HUES64 (cell line): ENCODE measurements around the gene MCTP1.

ENCODE experiments used
- H3K27ac ChIP-seq: 2 replicates; pipeline ENCODE4 v1.7.0; 2013; ENCODE audit warnings: low read depth, low read length, inconsistent platforms
- H3K27me3 ChIP-seq: 2 replicates; pipeline ENCODE4 v1.6.1; 2013; ENCODE audit warnings: mild to moderate bottlenecking, low read length; ENCODE audit not compliant: insufficient read depth
- H3K36me3 ChIP-seq: 2 replicates; pipeline ENCODE4 v1.6.1; 2013; ENCODE audit warnings: mild to moderate bottlenecking, low read length; ENCODE audit not compliant: insufficient read depth
- H3K4me1 ChIP-seq: 2 replicates; pipeline ENCODE4 v1.6.1; 2013; ENCODE audit warnings: mild to moderate bottlenecking, low read length, moderate library complexity; ENCODE audit not compliant: insufficient read depth
- H3K4me3 ChIP-seq: 2 replicates; pipeline ENCODE4 v1.5.1; 2013; ENCODE audit warnings: mild to moderate bottlenecking, low read length, moderate library complexity
- H3K9ac ChIP-seq: 2 replicates; pipeline ENCODE4 v1.6.1; 2013; ENCODE audit warnings: mild to moderate bottlenecking, low read depth, low read length
- H3K9me3 ChIP-seq: 2 replicates; pipeline ENCODE4 v1.6.1; 2013; ENCODE audit warnings: low read depth, low read length; ENCODE audit not compliant: insufficient read depth
- WGBS: fragments of 150-250, 120-280 bp; methylation state at CpG from one replicate; pipeline ENCODE4 v1.1.7; 2013; ENCODE audit warnings: missing lambda C conversion rate; 5-methylcytosine and 5-hydroxymethylcytosine counted together

Gene MCTP1

DNA sequence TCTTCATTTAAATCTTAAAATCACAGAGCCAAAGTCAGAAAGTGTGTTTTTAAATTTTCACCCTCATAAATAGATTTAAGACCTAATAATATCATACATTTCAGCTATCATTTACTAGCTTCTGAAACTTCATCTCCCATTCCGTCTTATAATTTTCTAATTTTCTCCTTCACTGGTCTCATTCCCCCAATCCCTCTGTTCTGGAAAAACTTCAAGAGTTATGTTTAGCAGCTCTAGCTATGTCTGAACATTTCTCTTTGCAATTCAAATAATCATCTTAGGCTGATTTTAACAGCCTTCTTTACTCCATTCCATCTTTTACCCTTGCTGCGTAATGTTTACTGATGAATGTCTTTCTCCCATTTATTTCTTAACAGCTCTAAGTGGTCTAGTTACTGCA is 474.0 kb downstream of the MCTP1 start:
- Histone ChIP-seq H3K9ac (no peak overlapping the region), H3K27me3 (no peaks in the 10 kb centered on the region), H3K4me1 (no peaks in the 10 kb centered on the region), H3K9me3 (no peaks in the 10 kb centered on the region), H3K4me3 (no peak overlapping the region), H3K27ac (no peak overlapping the region), H3K36me3 (no peaks in the 10 kb centered on the region)
- 95% methylated on average over 2 of the region's 2 CpGs for WGBS

DNA sequence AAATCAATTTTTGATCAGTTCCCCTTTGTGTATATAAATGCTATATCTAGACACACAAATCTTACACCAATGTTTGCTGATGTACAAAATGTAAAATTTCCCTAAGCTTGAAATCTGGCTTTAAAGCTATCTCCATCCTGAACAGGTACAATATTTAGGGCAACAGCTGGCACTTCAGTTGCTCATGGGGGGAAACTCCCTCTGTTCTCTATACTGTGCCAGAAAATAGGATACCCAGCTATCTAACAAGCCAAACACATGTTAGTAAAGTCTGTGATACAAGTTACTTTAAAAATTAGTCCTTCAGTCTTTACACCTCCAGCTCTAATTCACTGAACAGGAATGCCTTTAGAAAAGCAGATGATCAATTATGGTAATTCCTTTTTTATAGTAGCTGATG is 474.6 kb downstream of the MCTP1 start:
- Histone ChIP-seq H3K36me3 (no peaks in the 10 kb centered on the region), H3K27ac (no peak overlapping the region), H3K27me3 (no peaks in the 10 kb centered on the region), H3K4me1 (no peaks in the 10 kb centered on the region), H3K4me3 (no peak overlapping the region), H3K9me3 (no peaks in the 10 kb centered on the region), H3K9ac (no peak overlapping the region)

DNA sequence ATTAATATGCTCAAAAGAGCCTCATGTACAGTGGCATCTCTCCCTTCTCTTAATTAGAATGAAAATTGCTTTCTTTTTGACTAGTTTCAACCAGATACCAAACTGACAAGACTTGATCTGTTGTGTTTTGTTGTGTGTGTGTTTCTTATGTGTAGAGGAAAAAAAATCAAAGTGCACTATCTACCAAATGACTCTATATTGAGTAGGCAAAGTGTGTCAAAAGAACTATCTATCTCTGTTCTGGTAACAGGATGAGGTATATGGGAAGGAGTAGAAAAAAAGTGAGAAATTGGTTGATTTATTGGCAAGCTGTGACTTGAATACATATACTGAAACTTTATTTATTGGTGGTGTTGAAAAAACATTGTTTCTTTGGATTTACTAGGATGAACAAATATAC is 476.4 kb downstream of the MCTP1 start:
- no peaks in the 10 kb centered on the region for H3K36me3 ChIP-seq
- H3K4me3 ChIP-seq = no peak overlapping the region
- no peak overlapping the region for H3K9ac ChIP-seq
- H3K4me1 ChIP-seq = no peaks in the 10 kb centered on the region
- no peaks in the 10 kb centered on the region for H3K27me3 ChIP-seq
- H3K9me3 ChIP-seq = no peaks in the 10 kb centered on the region
- H3K27ac ChIP-seq = no peak overlapping the region

- WGBS = 89% methylated on average over 1 of the region's 1 CpG
- Histone ChIP-seq H3K4me1 (no peaks in the 10 kb centered on the region), H3K27ac (no peak overlapping the region), H3K27me3 (no peaks in the 10 kb centered on the region), H3K4me3 (no peak overlapping the region), H3K9me3 (no peaks in the 10 kb centered on the region), H3K9ac (no peak overlapping the region), H3K36me3 (no peaks in the 10 kb centered on the region)
Observed at GRCh38 chr5:94807985-94808384, 476.9 kb downstream of the MCTP1 start.

DNA sequence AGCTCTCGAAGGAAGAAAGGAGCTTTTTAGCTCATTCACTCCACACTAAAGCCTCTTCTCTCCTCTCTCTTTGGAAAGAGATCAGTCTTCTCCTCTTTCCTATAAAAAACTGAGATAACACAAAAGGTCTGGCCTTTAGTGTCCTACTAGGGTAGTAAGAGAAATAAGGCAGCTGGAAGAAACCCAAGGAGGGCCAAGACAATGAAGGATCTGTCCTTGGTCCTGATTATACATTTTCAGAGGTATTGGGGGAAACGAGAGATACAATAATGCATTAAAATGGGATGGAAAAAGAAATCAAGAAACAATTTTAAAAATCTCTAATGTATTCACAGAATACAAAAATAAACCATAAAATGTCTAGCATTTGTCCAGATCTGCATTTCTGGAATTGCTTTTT is 482.4 kb downstream of the MCTP1 start:
- H3K27ac ChIP-seq = no peak overlapping the region
- H3K9me3 ChIP-seq = no peaks in the 10 kb centered on the region
- H3K36me3 ChIP-seq = no peaks in the 10 kb centered on the region
- 90% methylated on average over 1 of the region's 2 CpGs for WGBS
- no peak overlapping the region for H3K4me3 ChIP-seq
- no peak overlapping the region for H3K9ac ChIP-seq
- no peaks in the 10 kb centered on the region for H3K4me1 ChIP-seq
- no peaks in the 10 kb centered on the region for H3K27me3 ChIP-seq

- no peaks in the 10 kb centered on the region for H3K9me3 ChIP-seq
- H3K27me3 ChIP-seq = no peaks in the 10 kb centered on the region
- H3K36me3 ChIP-seq = no peaks in the 10 kb centered on the region
- H3K27ac ChIP-seq = no peak overlapping the region
- H3K4me3 ChIP-seq = no peak overlapping the region
- H3K4me1 ChIP-seq = no peaks in the 10 kb centered on the region
- WGBS = 88% methylated on average over 3 of the region's 3 CpGs
- no peak overlapping the region for H3K9ac ChIP-seq
Observed at GRCh38 chr5:94796586-94796985, 488.3 kb downstream of the MCTP1 start.

DNA sequence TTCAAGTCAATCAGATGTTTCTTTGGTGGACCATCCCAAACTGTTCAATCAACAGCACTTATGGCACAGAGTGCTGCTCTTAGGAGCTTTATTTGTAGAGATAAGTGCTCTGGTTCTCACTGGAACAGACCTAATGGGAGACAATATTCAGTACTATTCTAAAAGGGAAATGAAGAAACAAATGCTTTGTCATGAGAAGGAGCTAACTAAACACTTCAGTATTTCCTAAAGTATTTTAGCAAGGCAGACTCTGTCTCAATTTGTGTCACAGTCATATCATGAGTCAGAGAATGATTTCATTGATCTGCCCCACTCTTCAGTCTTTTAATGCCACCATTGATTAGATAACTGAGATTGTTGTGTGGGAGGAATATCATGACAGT is 491.1 kb downstream of the MCTP1 start:
- no peaks in the 10 kb centered on the region for H3K9me3 ChIP-seq
- no peak overlapping the region for H3K9ac ChIP-seq
- no peak overlapping the region for H3K4me3 ChIP-seq
- H3K27me3 ChIP-seq = no peaks in the 10 kb centered on the region
- H3K27ac ChIP-seq = no peak overlapping the region
- no peaks in the 10 kb centered on the region for H3K4me1 ChIP-seq
- no peaks in the 10 kb centered on the region for H3K36me3 ChIP-seq

DNA sequence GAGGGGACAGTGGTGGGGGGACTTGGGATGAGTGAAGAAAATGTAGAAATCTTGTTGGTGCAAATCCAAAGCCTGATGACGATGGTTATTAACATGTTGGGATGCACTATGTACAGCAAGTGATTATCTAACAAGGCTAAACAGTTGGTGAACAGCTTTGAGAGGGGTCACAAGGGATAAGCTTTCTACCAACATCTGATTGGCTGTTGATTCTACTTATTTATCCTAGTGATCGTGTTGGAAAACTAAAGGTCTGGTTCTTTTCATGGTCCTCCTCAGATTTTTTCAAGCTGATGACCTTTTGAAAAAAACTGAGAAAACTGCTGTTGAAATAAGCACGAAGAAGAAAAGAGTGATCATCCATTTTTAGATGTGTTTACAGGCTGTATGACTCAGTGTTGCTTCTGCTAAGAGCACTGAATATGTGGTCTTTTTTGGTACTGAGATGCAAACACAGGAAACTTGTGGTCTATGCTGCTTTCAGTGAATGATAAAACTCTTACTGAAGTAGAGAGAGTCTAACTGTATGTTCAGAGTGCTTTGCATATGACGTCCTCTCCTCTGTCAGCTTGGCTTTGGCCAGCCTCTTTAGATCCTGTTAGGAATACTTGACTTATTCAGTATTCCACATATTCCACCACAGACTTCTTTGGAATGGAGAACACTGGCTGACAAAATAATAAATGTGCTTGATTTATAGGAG is 491.6 kb downstream of the MCTP1 start:
- WGBS = 94% methylated on average over 4 of the region's 4 CpGs
- Histone ChIP-seq H3K9me3 (no peaks in the 10 kb centered on the region), H3K27ac (no peak overlapping the region), H3K4me1 (peaks cover under 1% of the 10 kb centered on the region; the same call in 1 of the 2 replicates), H3K36me3 (no peaks in the 10 kb centered on the region), H3K27me3 (no peaks in the 10 kb centered on the region), H3K4me3 (no peak overlapping the region), H3K9ac (no peak overlapping the region)

GRCh38 chr5:94791829-94792228 is 493.1 kb downstream of the MCTP1 start:
- no peak overlapping the region for H3K4me3 ChIP-seq
- no peak overlapping the region for H3K9ac ChIP-seq
- H3K36me3 ChIP-seq = no peaks in the 10 kb centered on the region
- no peaks in the 10 kb centered on the region for H3K27me3 ChIP-seq
- no peaks in the 10 kb centered on the region for H3K9me3 ChIP-seq
- WGBS = 92% methylated on average over 7 of the region's 7 CpGs
- H3K27ac ChIP-seq = no peak overlapping the region
- H3K4me1 ChIP-seq = peaks cover 12% of the 10 kb centered on the region

- WGBS = 87% methylated on average over 4 of the region's 4 CpGs
- Histone ChIP-seq H3K27ac (no peak overlapping the region), H3K27me3 (no peaks in the 10 kb centered on the region), H3K9me3 (no peaks in the 10 kb centered on the region), H3K4me1 (peaks cover 12% of the 10 kb centered on the region), H3K36me3 (no peaks in the 10 kb centered on the region), H3K4me3 (no peak overlapping the region), H3K9ac (no peak overlapping the region)
Observed at GRCh38 chr5:94788527-94788926, 496.4 kb downstream of the MCTP1 start.

- Histone ChIP-seq H3K27me3 (no peaks in the 10 kb centered on the region), H3K9ac (no peak overlapping the region), H3K27ac (no peak overlapping the region), H3K9me3 (no peaks in the 10 kb centered on the region), H3K36me3 (no peaks in the 10 kb centered on the region), H3K4me3 (no peak overlapping the region), H3K4me1 (peaks cover 12% of the 10 kb centered on the region)
- 86% methylated on average over 7 of the region's 7 CpGs for WGBS
Observed at GRCh38 chr5:94784536-94785505, 500.1 kb downstream of the MCTP1 start.
